Naive thymus-derived CD4-positive, alpha-beta T cell (primary cell): Measurements from ENCODE around the gene TCERG1L. TPM values are rescaled to one million over a fixed set of nuclear protein-coding genes. Genes with fewer than 3 reads are reported as not detected.

Experiments
- ATAC-seq: fragments of 150-1000 bp; cut with Tn5 transposase; 2 replicates; pipeline ENCODE4 v1.10.0; 2021; ENCODE audit warnings: mild to moderate bottlenecking, moderate library complexity
- CTCF ChIA-PET: fragments of 350-600 bp; sonication (Branson Sonifier 250); formaldehyde crosslinking; loops from one replicate; lab custom pipeline; 2021; ENCODE audit warnings: antibody characterized with exemption; lab: Charles Lee
- POLR2A ChIA-PET: fragments of 350-600 bp; sonication (Branson Sonifier 250); formaldehyde crosslinking; loops from one replicate; lab custom pipeline; 2021; ENCODE audit warnings: antibody characterized with exemption, inconsistent platforms; lab: Charles Lee
- DNase-seq, 9 donors: peaks; one replicate each; pipeline versions ENCODE4 v3.0.0 to v3.0.0-alpha.2; 2020 to 2022; ENCODE audit warnings: mixed read lengths in 1 of 9
- H3K27ac ChIP-seq: one replicate; pipeline ENCODE4 v1.7.0; 2013; ENCODE audit warnings: mild to moderate bottlenecking, low read depth, low read length, moderate library complexity
- H3K27me3 ChIP-seq, 2 donors: one replicate each; pipeline ENCODE4 v1.7.0; 2013; ENCODE audit warnings: low read length in 2 of 2, mild to moderate bottlenecking in 2 of 2, moderate library complexity in 2 of 2; ENCODE audit not compliant: control insufficient read depth in 2 of 2, insufficient read depth in 2 of 2
- H3K36me3 ChIP-seq, 3 experiments: 1 replicate in 2 of 3; 2 replicates in 1 of 3; pipeline ENCODE4 v1.7.0; 2013; ENCODE audit warnings: low read length in 3 of 3, mild to moderate bottlenecking in 3 of 3, moderate library complexity in 1 of 3; ENCODE audit not compliant: insufficient read depth in 3 of 3, control insufficient read depth in 2 of 3
- H3K4me1 ChIP-seq, 2 donors: one replicate each; pipeline ENCODE4 v1.7.0; 2013; ENCODE audit warnings: low read length in 2 of 2, mild to moderate bottlenecking in 2 of 2, moderate library complexity in 1 of 2; ENCODE audit not compliant: control insufficient read depth in 2 of 2, insufficient read depth in 2 of 2
- H3K4me3 ChIP-seq: 2 replicates; pipeline ENCODE4 v1.7.0; 2013; ENCODE audit warnings: mild to moderate bottlenecking, low read length
- H3K9me3 ChIP-seq, 3 experiments: 1 replicate in 2 of 3; 2 replicates in 1 of 3; pipeline ENCODE4 v1.7.0; 2013; ENCODE audit warnings: low read length in 3 of 3; ENCODE audit not compliant: control insufficient read depth in 2 of 3
- H3K27ac Mint-ChIP-seq, 9 donors: one replicate each; pipeline ENCODE4 v1.8.0; 2020 to 2022; ENCODE audit warnings: mixed read lengths in 9 of 9, mild to moderate bottlenecking in 8 of 9, moderate library complexity in 5 of 9, inconsistent platforms in 2 of 9
- H3K27me3 Mint-ChIP-seq, 5 donors: one replicate each; pipeline ENCODE4 v1.8.0; 2021 to 2022; ENCODE audit warnings: mixed read lengths in 5 of 5, mild to moderate bottlenecking in 1 of 5
- H3K36me3 Mint-ChIP-seq, 5 donors: one replicate each; pipeline ENCODE4 v1.8.0; 2020 to 2022; ENCODE audit warnings: mixed read lengths in 5 of 5, mild to moderate bottlenecking in 3 of 5, inconsistent platforms in 1 of 5
- H3K4me1 Mint-ChIP-seq, 7 donors: one replicate each; pipeline ENCODE4 v1.8.0; 2020 to 2022; ENCODE audit warnings: mixed read lengths in 7 of 7, mild to moderate bottlenecking in 3 of 7, inconsistent platforms in 1 of 7
- H3K4me3 Mint-ChIP-seq, 10 donors: one replicate each; pipeline ENCODE4 v1.8.0; 2020 to 2022; ENCODE audit warnings: mild to moderate bottlenecking in 10 of 10, mixed read lengths in 10 of 10, moderate library complexity in 6 of 10, inconsistent platforms in 2 of 10
- H3K9me3 Mint-ChIP-seq, 11 donors: one replicate each; pipeline ENCODE4 v1.8.0; 2020 to 2022; ENCODE audit warnings: mixed read lengths in 11 of 11, mild to moderate bottlenecking in 4 of 11, inconsistent platforms in 1 of 11, moderate library complexity in 1 of 11
- intact Hi-C, 2 donors: fragments of 100-400 bp; cut with micrococcal nuclease; formaldehyde crosslinking; loops; one replicate each; pipeline ENCODE4 v1.15.1; 2023
- polyA plus RNA-seq, 2 donors: library from polyadenylated mRNA; unstranded; fragments of 300-500 nt; fragmentation: Illumina TruSeq; gene quantifications; one replicate each; pipeline ENCODE4 v1.2.3, GENCODE V29; 2021
- total RNA-seq, 6 experiments: library from RNA in 5 of 6; stranded (reverse) in 5 of 6; gene quantifications; 1 replicate in 5 of 6; 2 replicates in 1 of 6; pipeline ENCODE4 v1.2.3 and lab custom pipeline; 2021 to 2026

Gene TCERG1L
- total and polyA plus RNA-seq, 7 experiments from 2014 or later: 0.11 to 0.42 (median 0.39) TPM; not detected in 4

DNA sequence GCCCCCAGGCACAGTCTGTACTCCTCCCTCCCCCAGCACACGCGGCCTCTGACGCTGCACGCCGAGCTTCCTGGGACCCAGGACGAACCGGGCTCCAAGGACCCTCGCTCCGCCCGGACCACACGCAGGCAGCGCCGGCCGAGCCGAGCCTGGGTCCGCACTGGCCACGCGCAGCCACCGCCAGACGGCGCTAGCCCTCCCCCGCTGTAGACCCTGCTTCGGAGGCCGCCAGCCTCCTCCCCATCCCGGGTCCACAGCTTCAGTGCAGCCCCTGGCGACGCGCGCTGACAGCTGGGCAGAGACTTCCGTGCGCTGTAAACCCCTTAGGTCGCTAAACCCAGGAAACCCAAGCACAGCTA, 936 bp upstream of the TCERG1L start:
- H3K27ac ChIP-seq: no peak overlapping the region
- H3K36me3 ChIP-seq: no peaks in the 10 kb centered on the region
- POLR2A ChIA-PET: no interaction called here
- no peak for ATAC-seq
- peaks cover 1 to 16% (median 10%) of the 10 kb centered on the region in 7 donors for H3K4me1 Mint-ChIP-seq
- peaks cover 0 to 4% of the 10 kb centered on the region in 2 donors for H3K4me1 ChIP-seq
- peak overlapping the region in 3 of 10 donors; percentile 66 to 68 (median 67) for H3K4me3 Mint-ChIP-seq
- peaks cover 19 to 66% (median 55%) of the 10 kb centered on the region in 5 donors for H3K27me3 Mint-ChIP-seq
- no peak for DNase-seq
- no peak overlapping the region for H3K4me3 ChIP-seq
- CTCF ChIA-PET: no interaction called here
- intact Hi-C loops: loop anchor here in 1 of 2 donors (10.0 kb wide), 1 partner anchor 218 kb away; no protein-coding TSS in a partner anchor
- no peak overlapping the region for H3K27ac Mint-ChIP-seq
- H3K9me3 Mint-ChIP-seq: peaks cover 0 to 5% (median 0%) of the 10 kb centered on the region in 11 donors
- H3K27me3 ChIP-seq: no peaks in the 10 kb centered on the region
- no peaks in the 10 kb centered on the region for H3K36me3 Mint-ChIP-seq
- H3K9me3 ChIP-seq: no peaks in the 10 kb centered on the region

DNA sequence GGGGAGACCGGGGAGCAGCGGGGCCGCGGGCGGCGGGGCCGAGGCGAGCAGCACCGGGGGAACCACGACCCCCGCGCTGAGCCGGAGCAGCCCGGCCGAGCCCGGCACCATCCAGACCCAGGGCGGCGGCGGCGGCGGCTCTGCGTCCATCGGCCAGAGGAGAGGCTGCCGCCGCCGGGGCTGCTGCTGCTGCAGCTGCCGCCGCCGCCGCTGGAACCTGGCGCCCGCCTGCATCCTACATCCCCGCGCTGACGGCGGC, 190 bp downstream of the TCERG1L start:
- no peak overlapping the region for H3K27ac ChIP-seq
- H3K4me1 Mint-ChIP-seq: peaks cover 1 to 16% (median 10%) of the 10 kb centered on the region in 7 donors
- intact Hi-C loops: loop anchor here in 1 of 2 donors (10.0 kb wide), 1 partner anchor 217 kb away; no protein-coding TSS in a partner anchor
- H3K36me3 ChIP-seq: no peaks in the 10 kb centered on the region
- no peaks in the 10 kb centered on the region for H3K9me3 ChIP-seq
- CTCF ChIA-PET: no interaction called here
- peaks cover 0 to 5% (median 0%) of the 10 kb centered on the region in 11 donors for H3K9me3 Mint-ChIP-seq
- DNase-seq (no peak), ATAC-seq (no peak)
- H3K36me3 Mint-ChIP-seq: no peaks in the 10 kb centered on the region
- peaks cover 0 to 4% of the 10 kb centered on the region in 2 donors for H3K4me1 ChIP-seq
- H3K27me3 ChIP-seq: no peaks in the 10 kb centered on the region
- peaks cover 17 to 61% (median 55%) of the 10 kb centered on the region in 5 donors for H3K27me3 Mint-ChIP-seq
- no peak overlapping the region for H3K4me3 ChIP-seq
- no peak overlapping the region for H3K27ac Mint-ChIP-seq
- peak overlapping the region in 1 of 10 donors; percentile 76 for H3K4me3 Mint-ChIP-seq
- POLR2A ChIA-PET: no interaction called here

DNA sequence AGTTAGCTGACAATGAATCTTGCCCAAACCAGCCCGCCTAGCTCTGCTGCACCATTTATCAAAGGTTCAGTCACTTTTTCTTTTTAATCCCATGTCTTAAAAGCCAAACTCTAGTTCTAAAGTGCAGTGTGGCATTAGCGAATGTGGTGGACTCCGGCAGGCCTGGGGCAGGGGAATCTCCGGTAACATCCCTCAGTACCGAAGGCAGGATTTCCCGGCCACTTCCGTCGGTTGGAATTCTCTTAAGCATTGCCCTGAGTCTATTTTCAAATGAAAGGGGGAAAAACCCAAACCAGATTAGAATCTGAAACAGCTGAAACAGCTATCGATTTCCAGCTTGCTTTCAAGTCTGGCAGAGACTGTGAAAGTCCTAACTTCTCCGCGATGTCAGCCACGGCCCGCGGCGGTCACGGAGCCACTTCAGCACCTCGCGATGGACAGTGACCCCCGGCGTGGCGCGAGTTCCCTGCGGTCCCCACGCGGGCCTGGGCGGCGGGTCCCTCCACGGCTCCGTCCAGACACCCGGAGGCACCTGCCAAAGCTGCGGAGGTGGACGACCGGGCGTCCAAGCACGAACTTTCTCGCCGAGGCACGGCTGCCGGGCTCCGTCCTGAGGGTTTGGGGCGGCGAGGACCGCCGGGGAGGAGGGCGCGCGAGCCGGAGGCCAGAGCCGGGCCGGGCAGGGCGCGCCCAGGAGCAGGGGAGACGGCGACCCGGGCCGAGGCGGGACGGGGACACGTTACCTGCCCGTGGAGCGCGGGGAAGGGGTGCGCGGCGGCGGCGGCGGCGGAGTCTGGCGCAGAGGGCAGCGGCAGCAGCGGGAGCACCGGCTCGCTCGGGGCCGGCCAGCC, 745 bp downstream of the TCERG1L start:
- ATAC-seq: no peak
- Histone ChIP-seq H3K9me3 (no peaks in the 10 kb centered on the region), H3K27ac (no peak overlapping the region), H3K4me1 (peaks cover 0 to 4% of the 10 kb centered on the region in 2 donors), H3K27me3 (no peaks in the 10 kb centered on the region), H3K36me3 (no peaks in the 10 kb centered on the region), H3K4me3 (no peak overlapping the region)
- no peak for DNase-seq
- H3K4me3 Mint-ChIP-seq: peak overlapping the region; percentile 14 to 76 (median 54)
- ChIA-PET CTCF (no interaction called here), POLR2A (no interaction called here)
- peaks cover 1 to 16% (median 10%) of the 10 kb centered on the region in 7 donors for H3K4me1 Mint-ChIP-seq
- H3K36me3 Mint-ChIP-seq: no peaks in the 10 kb centered on the region
- no peak overlapping the region for H3K27ac Mint-ChIP-seq
- peaks cover 16 to 61% (median 55%) of the 10 kb centered on the region in 5 donors for H3K27me3 Mint-ChIP-seq
- H3K9me3 Mint-ChIP-seq: peaks cover 0 to 5% (median 0%) of the 10 kb centered on the region in 11 donors
- intact Hi-C loops: loop anchor here in 1 of 2 donors (10.0 kb wide), 1 partner anchor 216 kb away; no protein-coding TSS in a partner anchor

DNA sequence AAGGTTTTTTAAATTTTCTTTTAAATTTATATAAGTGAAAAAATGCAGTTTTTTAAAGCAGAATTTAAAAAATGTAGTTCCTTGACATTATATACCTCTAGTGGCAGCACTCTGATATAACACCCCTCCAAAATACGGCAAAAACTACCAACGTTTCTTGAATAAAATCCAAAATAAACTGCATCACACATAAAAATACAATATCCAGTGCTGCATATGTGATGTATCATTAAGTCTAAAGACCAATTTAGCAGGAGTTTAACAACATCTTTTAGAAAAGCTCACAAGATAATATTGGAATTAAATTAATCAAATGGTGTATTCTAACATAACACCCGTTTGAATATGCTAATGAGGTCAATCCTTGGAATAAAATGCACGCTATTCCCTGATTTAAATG, 1.4 kb downstream of the TCERG1L start:
- DNase-seq (no peak), ATAC-seq (no peak)
- Mint-ChIP-seq H3K4me3 (peak overlapping the region in 9 of 10 donors; percentile 14 to 76 (median 56)), H3K4me1 (peaks cover 1 to 16% (median 10%) of the 10 kb centered on the region in 7 donors), H3K27ac (no peak overlapping the region), H3K27me3 (peaks cover 10 to 64% (median 54%) of the 10 kb centered on the region in 5 donors), H3K9me3 (peaks cover 0 to 5% (median 0%) of the 10 kb centered on the region in 11 donors), H3K36me3 (no peaks in the 10 kb centered on the region)
- intact Hi-C loops: loop anchor here in 1 of 2 donors (10.0 kb wide), 1 partner anchor 215 kb away; no protein-coding TSS in a partner anchor
- Histone ChIP-seq H3K27ac (no peak overlapping the region), H3K36me3 (no peaks in the 10 kb centered on the region), H3K27me3 (no peaks in the 10 kb centered on the region), H3K4me3 (no peak overlapping the region), H3K9me3 (no peaks in the 10 kb centered on the region), H3K4me1 (peaks cover 0 to 4% of the 10 kb centered on the region in 2 donors)
- ChIA-PET POLR2A (no interaction called here), CTCF (no interaction called here)

- DNase-seq (no peak), ATAC-seq (no peak)
- Histone ChIP-seq H3K4me3 (no peak overlapping the region), H3K9me3 (peaks cover 0 to 12% (median 0%) of the 10 kb centered on the region in 3 experiments), H3K27ac (no peak overlapping the region), H3K36me3 (no peaks in the 10 kb centered on the region), H3K4me1 (no peaks in the 10 kb centered on the region), H3K27me3 (no peaks in the 10 kb centered on the region)
- Mint-ChIP-seq H3K4me3 (no peak overlapping the region), H3K27ac (no peak overlapping the region), H3K27me3 (peaks cover 0 to 39% (median 21%) of the 10 kb centered on the region in 5 donors), H3K9me3 (peaks cover 0 to 40% (median 11%) of the 10 kb centered on the region in 11 donors), H3K4me1 (no peaks in the 10 kb centered on the region), H3K36me3 (peaks cover 0 to 7% (median 0%) of the 10 kb centered on the region in 5 donors)
- intact Hi-C loops: no loop called here
- CTCF ChIA-PET: no interaction called here
- POLR2A ChIA-PET: no interaction called here
These were observed 11.0 kb downstream of the TCERG1L start for GRCh38 chr10:131300508-131300907.

DNA sequence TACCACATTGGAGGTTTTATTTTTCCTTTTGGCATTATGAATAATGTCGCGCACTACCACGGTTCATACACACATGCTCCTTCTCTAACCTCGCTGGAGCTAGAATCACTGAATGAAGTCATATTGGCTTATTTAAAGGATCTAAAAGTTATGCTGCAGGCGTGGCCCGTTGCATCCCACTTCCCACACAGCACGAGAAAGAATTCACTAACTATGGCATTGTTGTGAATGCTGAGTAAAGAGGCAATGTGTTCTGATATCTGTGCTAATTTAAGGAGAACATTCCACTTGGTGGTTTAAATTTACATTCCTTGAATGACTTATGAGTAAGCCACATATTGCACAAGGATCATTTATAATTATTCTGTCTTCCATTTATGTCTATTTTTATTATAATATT, 20.7 kb downstream of the TCERG1L start:
- intact Hi-C loops: no loop called here
- DNase-seq (no peak), ATAC-seq (no peak)
- no peaks in the 10 kb centered on the region for H3K36me3 Mint-ChIP-seq
- POLR2A ChIA-PET: no interaction called here
- H3K9me3 ChIP-seq: no peaks in the 10 kb centered on the region
- H3K9me3 Mint-ChIP-seq: peaks cover 0 to 4% (median 0%) of the 10 kb centered on the region in 11 donors
- H3K4me1 Mint-ChIP-seq: no peaks in the 10 kb centered on the region
- H3K27me3 ChIP-seq: no peaks in the 10 kb centered on the region
- CTCF ChIA-PET: no interaction called here
- no peak overlapping the region for H3K27ac Mint-ChIP-seq
- no peak overlapping the region for H3K27ac ChIP-seq
- no peak overlapping the region for H3K4me3 Mint-ChIP-seq
- H3K27me3 Mint-ChIP-seq: peaks cover 0 to 4% (median 0%) of the 10 kb centered on the region in 5 donors
- H3K36me3 ChIP-seq: no peaks in the 10 kb centered on the region
- no peak overlapping the region for H3K4me3 ChIP-seq
- H3K4me1 ChIP-seq: no peaks in the 10 kb centered on the region
